Measurements from ENCODE around the gene PRTG.
"Not testable (repeated sequence)": the region's sequence is repeated elsewhere in the genome, so short reads cannot be mapped to it uniquely, and the experiment has no call there.

PRTG gene

DNA sequence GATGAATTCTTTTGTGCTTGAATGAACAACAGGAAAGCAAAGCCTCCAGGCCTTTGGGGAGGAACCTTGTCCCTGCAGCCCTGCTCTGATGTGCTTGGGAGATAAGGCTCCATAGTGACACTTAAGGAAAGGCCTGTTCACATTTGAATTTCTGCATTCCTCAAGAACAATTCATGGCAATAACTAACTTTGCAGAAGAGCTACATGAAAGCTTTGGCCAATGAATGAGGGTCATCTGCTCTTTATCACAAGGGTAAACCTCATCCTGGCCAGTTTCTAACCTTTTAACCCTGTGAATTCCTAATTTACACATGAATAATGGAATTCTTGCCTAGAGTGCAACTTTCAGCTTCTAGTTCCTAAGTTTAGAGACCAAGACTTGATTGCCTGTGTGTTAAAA is 5.6 kb downstream of the PRTG start:
- Histone ChIP-seq H3K4me3 (ENCODE audit: low read depth, low read length) (no peak overlapping the region), H3K4me1 (peaks cover 9% of the 10 kb centered on the region), H3K9ac (no peak overlapping the region), H3K4me2 (ENCODE audit: low read length) (no peak overlapping the region), H2AFZ (no peak overlapping the region), H3K36me3 (ENCODE audit: control insufficient read depth, insufficient read depth, low read length) (no peaks in the 10 kb centered on the region), H3K9me3 (ENCODE audit: control insufficient read depth, low read length) (no peaks in the 10 kb centered on the region), H3K27me3 (ENCODE audit: control insufficient read depth, insufficient read depth, low read length) (no peaks in the 10 kb centered on the region), H3K79me2 (peaks cover 5% of the 10 kb centered on the region), H3K27ac (peak overlapping the region; percentile 57)
- TF ChIP-seq, protein P1, sequence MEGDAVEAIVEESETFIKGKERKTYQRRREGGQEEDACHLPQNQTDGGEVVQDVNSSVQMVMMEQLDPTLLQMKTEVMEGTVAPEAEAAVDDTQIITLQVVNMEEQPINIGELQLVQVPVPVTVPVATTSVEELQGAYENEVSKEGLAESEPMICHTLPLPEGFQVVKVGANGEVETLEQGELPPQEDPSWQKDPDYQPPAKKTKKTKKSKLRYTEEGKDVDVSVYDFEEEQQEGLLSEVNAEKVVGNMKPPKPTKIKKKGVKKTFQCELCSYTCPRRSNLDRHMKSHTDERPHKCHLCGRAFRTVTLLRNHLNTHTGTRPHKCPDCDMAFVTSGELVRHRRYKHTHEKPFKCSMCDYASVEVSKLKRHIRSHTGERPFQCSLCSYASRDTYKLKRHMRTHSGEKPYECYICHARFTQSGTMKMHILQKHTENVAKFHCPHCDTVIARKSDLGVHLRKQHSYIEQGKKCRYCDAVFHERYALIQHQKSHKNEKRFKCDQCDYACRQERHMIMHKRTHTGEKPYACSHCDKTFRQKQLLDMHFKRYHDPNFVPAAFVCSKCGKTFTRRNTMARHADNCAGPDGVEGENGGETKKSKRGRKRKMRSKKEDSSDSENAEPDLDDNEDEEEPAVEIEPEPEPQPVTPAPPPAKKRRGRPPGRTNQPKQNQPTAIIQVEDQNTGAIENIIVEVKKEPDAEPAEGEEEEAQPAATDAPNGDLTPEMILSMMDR (IDR thresholded peaks at IDR 0.05) = no peak

DNA sequence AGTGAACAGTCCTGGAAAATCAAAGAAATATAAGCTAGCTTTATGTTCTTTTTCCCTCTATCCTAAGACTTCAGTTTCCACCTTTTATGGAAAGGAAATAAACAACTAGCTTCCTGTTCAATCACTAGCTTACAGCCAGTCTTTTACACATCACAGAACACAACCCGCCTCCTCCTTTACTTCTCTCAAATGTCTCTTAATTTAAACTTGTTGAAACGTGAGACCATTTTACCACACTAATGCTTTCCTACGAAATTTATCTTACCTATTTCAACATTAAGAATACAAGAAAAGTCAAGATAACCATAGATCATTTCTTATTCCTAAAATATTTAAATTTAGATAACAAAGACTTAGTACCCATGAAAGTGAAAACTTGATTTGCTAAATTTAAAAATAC is 6.2 kb downstream of the PRTG start:
- Histone ChIP-seq H3K4me2 (ENCODE audit: low read length) (no peak overlapping the region), H3K27ac (peak overlapping the region; percentile 57), H2AFZ (no peak overlapping the region), H3K9me3 (ENCODE audit: control insufficient read depth, low read length) (no peaks in the 10 kb centered on the region), H3K9ac (no peak overlapping the region), H3K27me3 (ENCODE audit: control insufficient read depth, insufficient read depth, low read length) (no peaks in the 10 kb centered on the region), H3K36me3 (ENCODE audit: control insufficient read depth, insufficient read depth, low read length) (no peaks in the 10 kb centered on the region), H3K4me1 (peaks cover 9% of the 10 kb centered on the region), H3K4me3 (ENCODE audit: low read depth, low read length) (no peak overlapping the region), H3K79me2 (peaks cover 11% of the 10 kb centered on the region)
- TF ChIP-seq, protein P1 (IDR thresholded peaks at IDR 0.05) = no peak

DNA sequence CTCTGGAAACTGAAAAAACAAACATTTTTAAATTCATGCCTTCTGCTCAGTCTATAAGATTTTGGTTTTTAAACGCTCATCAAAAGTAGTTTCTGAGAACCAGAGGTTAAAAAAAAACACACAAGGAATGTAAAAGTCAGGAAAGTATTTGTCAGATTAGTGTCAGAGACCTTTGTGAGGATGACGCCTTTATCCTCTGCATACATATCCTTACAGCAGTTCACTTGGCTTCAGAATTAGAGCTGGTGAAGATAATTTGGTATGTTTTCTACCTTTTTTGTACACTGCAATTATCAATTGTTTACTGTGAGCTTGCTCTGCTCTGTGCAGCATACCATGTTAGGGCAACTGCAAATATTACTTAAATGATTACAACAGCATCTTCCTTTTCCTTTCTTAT is 8.3 kb downstream of the PRTG start:
- Histone ChIP-seq H3K4me3 (ENCODE audit: low read depth, low read length) (no peak overlapping the region), H3K79me2 (peaks cover 13% of the 10 kb centered on the region), H3K27ac (no peak overlapping the region), H3K4me1 (peaks cover 9% of the 10 kb centered on the region), H3K36me3 (ENCODE audit: control insufficient read depth, insufficient read depth, low read length) (no peaks in the 10 kb centered on the region), H3K27me3 (ENCODE audit: control insufficient read depth, insufficient read depth, low read length) (no peaks in the 10 kb centered on the region), H2AFZ (no peak overlapping the region), H3K4me2 (ENCODE audit: low read length) (no peak overlapping the region), H3K9ac (no peak overlapping the region), H3K9me3 (ENCODE audit: control insufficient read depth, low read length) (no peaks in the 10 kb centered on the region)
- TF ChIP-seq, protein P1 (IDR thresholded peaks at IDR 0.05) = no peak

DNA sequence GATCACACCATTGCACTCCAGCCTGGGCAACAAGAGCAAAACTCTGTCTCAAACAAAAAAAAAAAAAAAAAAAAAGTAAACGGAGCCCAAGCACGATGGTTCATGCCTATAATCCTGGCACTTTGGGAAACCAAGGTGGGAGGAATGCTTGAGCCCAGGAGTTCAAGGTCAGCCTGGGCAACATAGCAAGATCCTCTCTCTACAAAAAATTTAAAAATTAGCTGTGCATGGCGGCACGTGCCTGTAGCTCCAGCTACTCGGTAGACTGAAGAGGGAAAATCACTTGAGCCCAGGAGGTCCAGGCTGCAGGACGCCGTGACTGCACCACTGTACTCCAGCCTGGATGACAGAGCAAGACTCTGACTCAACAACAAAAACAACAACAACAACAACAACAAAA is 9.5 kb downstream of the PRTG start:
- H3K9ac ChIP-seq; H2AFZ ChIP-seq; H3K4me3 ChIP-seq (ENCODE audit: low read depth, low read length); H3K9me3 ChIP-seq (ENCODE audit: control insufficient read depth, low read length); H3K27me3 ChIP-seq (ENCODE audit: control insufficient read depth, insufficient read depth, low read length); H3K36me3 ChIP-seq (ENCODE audit: control insufficient read depth, insufficient read depth, low read length); H3K4me1 ChIP-seq; H3K4me2 ChIP-seq (ENCODE audit: low read length); H3K27ac ChIP-seq: not testable (repeated sequence)
- peaks cover 13% of the 10 kb centered on the region for H3K79me2 ChIP-seq

DNA sequence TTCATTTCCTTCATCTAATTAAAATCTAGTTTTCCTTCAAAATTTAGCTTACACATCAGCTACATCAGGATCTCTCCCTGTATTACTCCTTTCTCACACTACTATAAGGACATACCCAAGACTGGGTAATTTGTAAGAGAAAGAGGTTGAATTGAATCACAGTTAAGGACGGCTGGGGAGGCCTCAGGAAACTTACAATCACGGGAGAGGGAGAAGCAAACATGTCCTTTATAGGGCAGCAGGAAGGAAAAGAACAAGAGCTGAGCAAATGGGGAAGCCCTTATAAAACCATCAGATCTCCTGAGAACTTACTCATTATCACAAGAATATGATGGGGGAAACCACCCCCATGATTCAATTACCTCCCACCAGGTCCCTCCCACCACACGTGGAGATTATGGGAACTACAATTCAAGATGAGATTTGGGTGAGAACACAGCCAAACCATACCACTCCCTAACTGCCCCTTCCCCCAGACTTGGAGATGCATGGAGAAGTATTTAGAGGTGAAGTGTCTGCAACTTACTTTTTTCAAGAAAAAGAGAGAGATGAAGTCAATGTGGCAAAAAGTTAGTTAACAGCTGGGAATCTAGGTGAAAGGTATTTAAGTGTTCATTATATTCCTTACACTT is 21.3 kb downstream of the PRTG start:
- Histone ChIP-seq H3K36me3 (ENCODE audit: control insufficient read depth, insufficient read depth, low read length) (no peaks in the 10 kb centered on the region), H3K4me3 (ENCODE audit: low read depth, low read length) (no peak overlapping the region), H3K9ac (no peak overlapping the region), H3K4me2 (ENCODE audit: low read length) (no peak overlapping the region), H3K4me1 (no peaks in the 10 kb centered on the region), H3K9me3 (ENCODE audit: control insufficient read depth, low read length) (no peaks in the 10 kb centered on the region), H3K79me2 (peaks cover 26% of the 10 kb centered on the region), H3K27ac (no peak overlapping the region), H3K27me3 (ENCODE audit: control insufficient read depth, insufficient read depth, low read length) (no peaks in the 10 kb centered on the region), H2AFZ (no peak overlapping the region)
- TF ChIP-seq, protein P1 (IDR thresholded peaks at IDR 0.05) = no peak
